ENCODE results near the gene YBX3. TPM values are rescaled to one million over a fixed set of nuclear protein-coding genes. Genes with fewer than 3 reads are reported as not detected.
A peak's percentile ranks its signal among the peaks of the same experiment; 100 is the strongest.

YBX3 gene
- total RNA-seq, 3 donors from 2014 or later = 262 to 381 (median 290) TPM

GRCh38 chr12:10709808-10710207, 13.3 kb downstream of the YBX3 start:
- TF ChIP-seq CTCF (IDR thresholded peaks at IDR 0.05) (no peak), POLR2A (IDR thresholded peaks at IDR 0.05) (no peak), POLR2AphosphoS5 (IDR thresholded peaks at IDR 0.05) (no peak)
- peaks cover 6% of the 10 kb centered on the region for H3K36me3 ChIP-seq

DNA sequence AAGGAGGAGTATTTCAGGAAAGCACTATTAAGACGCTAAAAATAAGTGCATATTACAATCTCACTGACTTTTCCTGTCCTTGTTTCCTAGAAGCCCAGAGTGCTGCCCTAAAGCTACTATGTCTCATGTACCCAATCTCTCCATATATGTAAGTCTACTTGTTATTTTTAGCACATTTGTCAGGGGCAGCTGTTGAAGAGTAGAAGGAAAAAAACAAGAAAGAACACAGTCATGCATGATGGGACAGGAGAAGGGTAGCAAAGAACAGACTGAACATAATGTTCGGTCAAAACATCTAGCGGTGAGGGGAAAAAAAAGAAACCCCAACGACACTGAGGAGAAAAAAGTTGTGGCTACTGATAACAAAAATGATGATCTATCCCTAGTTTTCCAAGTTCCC, 14.3 kb downstream of the YBX3 start:
- Histone ChIP-seq H3K4me3 (no peak overlapping the region), H3K27me3 (no peaks in the 10 kb centered on the region), H3K4me1 (no peaks in the 10 kb centered on the region), H3K9me3 (no peaks in the 10 kb centered on the region), H3K36me3 (peaks cover 6% of the 10 kb centered on the region), H3K27ac (peak overlapping the region in 1 of 2 donors; percentile 48)
- TF ChIP-seq POLR2A (IDR thresholded peaks at IDR 0.05) (no peak), CTCF (IDR thresholded peaks at IDR 0.05) (no peak), POLR2AphosphoS5 (IDR thresholded peaks at IDR 0.05) (no peak)
- intact Hi-C loops (cut with DNase I; ENCODE audit: low total_unique reads) = no loop called here
- no peak for DNase-seq (ENCODE audit: low spot score in 2 of 2)

More at GRCh38 chr12:10709808-10710207, 13.3 kb downstream of the YBX3 start:
- no peak for DNase-seq (ENCODE audit: low spot score in 2 of 2)
- H3K4me1 ChIP-seq = no peaks in the 10 kb centered on the region
- intact Hi-C loops (cut with DNase I; ENCODE audit: low total_unique reads) = no loop called here
- H3K27me3 ChIP-seq = no peaks in the 10 kb centered on the region
- H3K9me3 ChIP-seq = no peaks in the 10 kb centered on the region
- H3K4me3 ChIP-seq = no peak overlapping the region
- H3K27ac ChIP-seq = peak overlapping the region in 1 of 2 donors; percentile 20

- no peak overlapping the region for H3K4me3 ChIP-seq
- no peak for DNase-seq (ENCODE audit: low spot score in 2 of 2)
- no peak for TF ChIP-seq CTCF (IDR thresholded peaks at IDR 0.05)
- no peak for TF ChIP-seq POLR2A (IDR thresholded peaks at IDR 0.05)
- TF ChIP-seq POLR2AphosphoS5 (IDR thresholded peaks at IDR 0.05) = no peak
- H3K9me3 ChIP-seq = no peaks in the 10 kb centered on the region
- intact Hi-C loops (cut with DNase I; ENCODE audit: low total_unique reads) = no loop called here
- no peaks in the 10 kb centered on the region for H3K27me3 ChIP-seq
- no peaks in the 10 kb centered on the region for H3K4me1 ChIP-seq
- H3K36me3 ChIP-seq = peaks cover 11% of the 10 kb centered on the region
- peak overlapping the region in 1 of 2 donors; percentile 61 for H3K27ac ChIP-seq
Observed at GRCh38 chr12:10705655-10706054, 17.5 kb downstream of the YBX3 start.

DNA sequence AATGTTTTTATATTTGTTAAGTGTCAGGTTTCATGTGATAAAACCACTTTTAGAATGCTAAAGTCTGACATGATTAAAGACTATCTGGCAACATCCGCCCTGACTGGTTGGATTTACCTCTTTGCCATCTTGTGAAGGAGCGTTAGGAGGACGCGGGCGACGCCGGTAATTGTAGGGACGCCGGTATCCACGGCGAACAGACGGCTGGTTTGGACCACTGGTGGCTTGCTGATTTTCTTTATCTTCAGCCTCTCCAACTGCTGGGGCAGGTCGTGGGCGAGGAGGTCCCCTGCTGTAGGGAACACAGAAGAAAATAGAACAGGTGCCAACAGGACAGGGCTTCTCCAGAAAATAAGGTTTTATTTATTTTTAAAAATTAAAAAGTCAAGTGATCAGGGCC, 21.3 kb downstream of the YBX3 start:
- intact Hi-C loops (cut with DNase I; ENCODE audit: low total_unique reads) = no loop called here
- no peaks in the 10 kb centered on the region for H3K9me3 ChIP-seq

GRCh38 chr12:10701131-10701681, 21.9 kb downstream of the YBX3 start:
- no peaks in the 10 kb centered on the region for H3K4me1 ChIP-seq
- H3K4me3 ChIP-seq = no peak overlapping the region
- no peaks in the 10 kb centered on the region for H3K9me3 ChIP-seq
- intact Hi-C loops (cut with DNase I; ENCODE audit: low total_unique reads) = no loop called here
- TF ChIP-seq CTCF (IDR thresholded peaks at IDR 0.05) (no peak), POLR2A (IDR thresholded peaks at IDR 0.05) (no peak), POLR2AphosphoS5 (IDR thresholded peaks at IDR 0.05) (no peak)
- H3K36me3 ChIP-seq = peaks cover 11% of the 10 kb centered on the region
- DNase-seq (ENCODE audit: low spot score in 2 of 2) = no peak
- peak overlapping the region; percentile 40 to 53 for H3K27ac ChIP-seq
- H3K27me3 ChIP-seq = no peaks in the 10 kb centered on the region

More for the DNA sequence above, 21.3 kb downstream of the YBX3 start:
- Histone ChIP-seq H3K27me3 (no peaks in the 10 kb centered on the region), H3K4me3 (no peak overlapping the region), H3K4me1 (no peaks in the 10 kb centered on the region), H3K27ac (peak overlapping the region; percentile 1 to 40), H3K36me3 (peaks cover 11% of the 10 kb centered on the region)
- no peak for DNase-seq (ENCODE audit: low spot score in 2 of 2)
- TF ChIP-seq POLR2A (IDR thresholded peaks at IDR 0.05) = no peak
